ENCODE results near the gene C17orf100. TPM values are rescaled to one million over a fixed set of nuclear protein-coding genes. Genes with fewer than 3 reads are reported as not detected.
A peak's percentile ranks its signal among the peaks of the same experiment; 100 is the strongest.

The C17orf100 gene
- polyA plus RNA-seq, 2 of the 4 experiments (the other 2 are of a cell fraction), result 3.1 to 4.1 TPM

DNA sequence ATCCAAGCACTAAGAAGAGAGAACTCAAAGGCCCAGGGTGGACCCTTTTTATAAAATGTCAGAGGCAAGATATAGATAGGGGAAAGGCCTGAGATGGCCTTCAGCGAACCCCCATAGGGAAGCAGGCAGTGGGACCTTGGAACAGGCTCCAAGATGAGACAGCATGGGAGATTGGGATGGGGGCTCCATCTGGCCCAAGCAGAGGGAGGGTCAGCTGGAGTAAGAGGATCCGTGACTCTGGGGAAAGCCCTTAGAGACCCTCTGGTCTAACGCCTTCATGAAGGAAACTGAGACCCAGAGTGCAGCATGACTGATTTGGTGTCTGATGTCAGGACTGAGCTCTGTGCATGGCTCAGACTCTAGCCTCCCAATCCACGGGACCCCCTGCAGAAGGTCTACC, 30.8 kb downstream of the C17orf100 start (continued):
- TF ChIP-seq ESRRA (IDR thresholded peaks at IDR 0.05; ENCODE audit: borderline replicate concordance, low read length) (no peak), JUNB (IDR thresholded peaks at IDR 0.05) (no peak)

DNA sequence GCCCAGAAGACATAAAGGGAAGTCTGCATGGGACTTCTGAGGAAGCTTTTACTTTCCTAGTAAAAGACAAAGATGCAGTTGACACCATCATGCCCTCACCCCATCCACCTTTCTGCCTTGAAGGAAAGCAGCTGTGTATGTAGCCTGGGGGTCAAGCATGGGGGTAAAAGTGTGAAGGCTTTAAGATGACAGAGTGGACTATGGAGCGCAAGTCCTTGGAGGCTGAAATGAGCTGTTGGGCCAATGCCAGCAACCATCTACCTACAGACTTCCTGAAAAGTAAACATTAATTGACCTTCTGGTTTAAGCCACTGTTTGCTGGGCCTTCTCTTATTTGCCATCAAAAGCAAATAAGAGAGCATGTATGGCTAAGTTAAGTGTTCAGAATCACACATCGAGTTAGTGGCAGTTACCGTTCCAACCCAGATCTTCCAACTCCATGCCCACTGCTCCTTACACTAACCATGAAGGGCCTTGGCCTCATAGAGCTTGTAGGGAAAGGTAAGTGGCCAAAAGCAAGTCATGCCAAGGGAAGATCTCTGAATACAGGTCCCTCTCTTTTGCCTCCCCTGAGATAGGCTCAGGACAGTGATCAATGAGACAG, 31.6 kb downstream of the C17orf100 start:
- no peak for ATAC-seq
- no peak overlapping the region for H3K4me3 ChIP-seq
- ChIA-PET POLR2A (interaction anchor here (0.6 to 1.0 kb wide), 2 partner anchors 10 to 405 kb away, joined by 3 read pairs; no protein-coding TSS in a partner anchor), CTCF (interaction anchor here (1.0 to 4.4 kb wide), 13 partner anchors 8 to 338 kb away, joined by 3 to 35 read pairs (median 4); partner anchors contain the start of gene SLC13A5)
- WGBS (ENCODE audit: missing lambda C conversion rate), result 44% methylated on average over 3 of the region's 3 CpGs
- H3K4me1 ChIP-seq, result peaks cover 10% of the 10 kb centered on the region; the same call in 2 of the 3 replicates
- TF ChIP-seq RNF2 (IDR thresholded peaks at IDR 0.05; ENCODE audit: borderline replicate concordance, low read depth), result no peak
- TF ChIP-seq HOXA7 (CRISPR knock-in tag; IDR thresholded peaks at IDR 0.05), result no peak
- TF ChIP-seq TP53 (CRISPR knock-in tag; IDR thresholded peaks at IDR 0.05), result no peak
- TF ChIP-seq RCOR1 (IDR thresholded peaks at IDR 0.05; ENCODE audit: low read depth, low read length), result no peak
- no peak for TF ChIP-seq CBX2 (IDR thresholded peaks at IDR 0.05; ENCODE audit: borderline replicate concordance, low read depth)
- TF ChIP-seq, protein P1, sequence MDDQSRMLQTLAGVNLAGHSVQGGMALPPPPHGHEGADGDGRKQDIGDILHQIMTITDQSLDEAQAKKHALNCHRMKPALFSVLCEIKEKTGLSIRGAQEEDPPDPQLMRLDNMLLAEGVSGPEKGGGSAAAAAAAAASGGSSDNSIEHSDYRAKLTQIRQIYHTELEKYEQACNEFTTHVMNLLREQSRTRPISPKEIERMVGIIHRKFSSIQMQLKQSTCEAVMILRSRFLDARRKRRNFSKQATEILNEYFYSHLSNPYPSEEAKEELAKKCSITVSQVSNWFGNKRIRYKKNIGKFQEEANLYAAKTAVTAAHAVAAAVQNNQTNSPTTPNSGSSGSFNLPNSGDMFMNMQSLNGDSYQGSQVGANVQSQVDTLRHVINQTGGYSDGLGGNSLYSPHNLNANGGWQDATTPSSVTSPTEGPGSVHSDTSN (IDR thresholded peaks at IDR 0.05), result no peak
- TF ChIP-seq KDM5A (IDR thresholded peaks at IDR 0.05), result no peak
- TF ChIP-seq, protein P2, sequence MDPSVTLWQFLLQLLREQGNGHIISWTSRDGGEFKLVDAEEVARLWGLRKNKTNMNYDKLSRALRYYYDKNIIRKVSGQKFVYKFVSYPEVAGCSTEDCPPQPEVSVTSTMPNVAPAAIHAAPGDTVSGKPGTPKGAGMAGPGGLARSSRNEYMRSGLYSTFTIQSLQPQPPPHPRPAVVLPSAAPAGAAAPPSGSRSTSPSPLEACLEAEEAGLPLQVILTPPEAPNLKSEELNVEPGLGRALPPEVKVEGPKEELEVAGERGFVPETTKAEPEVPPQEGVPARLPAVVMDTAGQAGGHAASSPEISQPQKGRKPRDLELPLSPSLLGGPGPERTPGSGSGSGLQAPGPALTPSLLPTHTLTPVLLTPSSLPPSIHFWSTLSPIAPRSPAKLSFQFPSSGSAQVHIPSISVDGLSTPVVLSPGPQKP (IDR thresholded peaks at IDR 0.05; ENCODE audit: low read depth, low read length), result no peak
- TF ChIP-seq NR3C1 (IDR thresholded peaks at IDR 0.05), result no peak
- no peak for TF ChIP-seq MAZ (IDR thresholded peaks at IDR 0.05; ENCODE audit: borderline replicate concordance, low read depth, low read length)
- TF ChIP-seq KDM1A (IDR thresholded peaks at IDR 0.05; ENCODE audit: low read depth), result no peak
- no peak for TF ChIP-seq RAD21 (conservative IDR thresholded peaks at IDR 0.05 in 1 of 2, IDR thresholded peaks at IDR 0.05 in 1 of 2)
- TF ChIP-seq CEBPB (IDR thresholded peaks at IDR 0.05), result no peak
- no peaks in the 10 kb centered on the region for H3K9me3 ChIP-seq
- peak; percentile 23 for FAIRE-seq
- no peak overlapping the region for H3K27ac ChIP-seq
- DNase-seq (ENCODE audit: low read depth in 1 of 2, low spot score in 1 of 2), result no peak
- H3K4me2 ChIP-seq, result no peak overlapping the region

DNA sequence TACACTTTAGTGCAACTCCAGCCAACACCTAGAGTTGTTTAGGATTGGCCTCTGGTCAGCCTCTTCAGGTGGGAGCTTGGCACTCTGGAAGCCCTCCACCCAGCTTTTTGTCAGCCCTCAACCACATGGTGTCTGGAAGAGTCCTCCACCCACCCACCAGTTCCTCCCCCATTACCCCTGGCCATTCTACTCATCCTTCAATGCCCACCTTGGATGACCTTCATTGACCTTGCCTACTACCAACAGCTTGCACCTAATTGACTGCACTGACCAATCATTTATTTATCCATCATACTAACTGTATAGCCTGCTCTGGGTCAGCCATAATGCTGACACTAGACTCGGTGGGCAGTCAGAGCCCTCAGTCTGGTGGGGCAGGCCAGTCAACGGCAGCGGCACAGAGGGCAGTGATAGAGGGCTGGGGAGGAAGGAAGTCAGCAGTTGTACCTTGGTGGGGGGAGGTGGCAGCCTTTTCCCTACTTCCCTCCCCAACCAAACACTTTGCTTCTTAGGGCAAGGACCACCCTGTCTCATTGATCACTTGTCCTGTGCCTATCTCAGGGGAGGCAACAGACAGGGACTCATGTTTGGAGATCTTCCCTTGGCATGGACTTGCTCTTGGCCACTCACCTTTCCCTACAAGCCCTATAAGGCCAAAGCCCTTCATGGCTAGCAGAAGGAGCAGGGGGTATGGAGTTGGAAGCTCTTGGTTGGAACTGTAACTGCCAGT, 32.3 kb downstream of the C17orf100 start:
- peaks cover 6% of the 10 kb centered on the region; the same call in 2 of the 3 replicates for H3K4me1 ChIP-seq
- POLR2A ChIA-PET, result interaction anchor here (0.6 to 1.0 kb wide), 2 partner anchors 11 to 406 kb away, joined by 3 read pairs; no protein-coding TSS in a partner anchor
- H3K4me3 ChIP-seq, result no peak overlapping the region
- ATAC-seq (no peak), FAIRE-seq (no peak), DNase-seq (ENCODE audit: low read depth in 1 of 2, low spot score in 1 of 2) (no peak)
- no peak overlapping the region for H3K27ac ChIP-seq
- WGBS (ENCODE audit: missing lambda C conversion rate), result 61% methylated on average over 3 of the region's 3 CpGs
- H3K9me3 ChIP-seq, result no peaks in the 10 kb centered on the region
- CTCF ChIA-PET, result interaction anchor here (1.0 to 4.4 kb wide), 10 partner anchors 10 to 337 kb away, joined by 3 to 35 read pairs (median 4); partner anchors contain the start of gene SLC13A5
- no peak overlapping the region for H3K4me2 ChIP-seq
- TF ChIP-seq CEBPB (IDR thresholded peaks at IDR 0.05), result no peak
- TF ChIP-seq, protein P3, sequence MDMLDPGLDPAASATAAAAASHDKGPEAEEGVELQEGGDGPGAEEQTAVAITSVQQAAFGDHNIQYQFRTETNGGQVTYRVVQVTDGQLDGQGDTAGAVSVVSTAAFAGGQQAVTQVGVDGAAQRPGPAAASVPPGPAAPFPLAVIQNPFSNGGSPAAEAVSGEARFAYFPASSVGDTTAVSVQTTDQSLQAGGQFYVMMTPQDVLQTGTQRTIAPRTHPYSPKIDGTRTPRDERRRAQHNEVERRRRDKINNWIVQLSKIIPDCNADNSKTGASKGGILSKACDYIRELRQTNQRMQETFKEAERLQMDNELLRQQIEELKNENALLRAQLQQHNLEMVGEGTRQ (IDR thresholded peaks at IDR 0.05), result no peak
- no peak for TF ChIP-seq RCOR1 (IDR thresholded peaks at IDR 0.05; ENCODE audit: low read depth, low read length)
- no peak for TF ChIP-seq CBX8 (IDR thresholded peaks at IDR 0.05)
- TF ChIP-seq POLR2AphosphoS2 (conservative IDR thresholded peaks at IDR 0.05; ENCODE audit: low read length), result no peak
- no peak for TF ChIP-seq FOSB (CRISPR knock-in tag; IDR thresholded peaks at IDR 0.05)
- TF ChIP-seq, protein P4, sequence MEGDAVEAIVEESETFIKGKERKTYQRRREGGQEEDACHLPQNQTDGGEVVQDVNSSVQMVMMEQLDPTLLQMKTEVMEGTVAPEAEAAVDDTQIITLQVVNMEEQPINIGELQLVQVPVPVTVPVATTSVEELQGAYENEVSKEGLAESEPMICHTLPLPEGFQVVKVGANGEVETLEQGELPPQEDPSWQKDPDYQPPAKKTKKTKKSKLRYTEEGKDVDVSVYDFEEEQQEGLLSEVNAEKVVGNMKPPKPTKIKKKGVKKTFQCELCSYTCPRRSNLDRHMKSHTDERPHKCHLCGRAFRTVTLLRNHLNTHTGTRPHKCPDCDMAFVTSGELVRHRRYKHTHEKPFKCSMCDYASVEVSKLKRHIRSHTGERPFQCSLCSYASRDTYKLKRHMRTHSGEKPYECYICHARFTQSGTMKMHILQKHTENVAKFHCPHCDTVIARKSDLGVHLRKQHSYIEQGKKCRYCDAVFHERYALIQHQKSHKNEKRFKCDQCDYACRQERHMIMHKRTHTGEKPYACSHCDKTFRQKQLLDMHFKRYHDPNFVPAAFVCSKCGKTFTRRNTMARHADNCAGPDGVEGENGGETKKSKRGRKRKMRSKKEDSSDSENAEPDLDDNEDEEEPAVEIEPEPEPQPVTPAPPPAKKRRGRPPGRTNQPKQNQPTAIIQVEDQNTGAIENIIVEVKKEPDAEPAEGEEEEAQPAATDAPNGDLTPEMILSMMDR (IDR thresholded peaks at IDR 0.05), result no peak
- no peak for TF ChIP-seq BHLHE40 (IDR thresholded peaks at IDR 0.05; ENCODE audit: low read depth, low read length)
- TF ChIP-seq RAD21 (conservative IDR thresholded peaks at IDR 0.05 in 1 of 2, IDR thresholded peaks at IDR 0.05 in 1 of 2), result no peak
- no peak for TF ChIP-seq HOXA7 (CRISPR knock-in tag; IDR thresholded peaks at IDR 0.05)
- no peak for TF ChIP-seq CBX2 (IDR thresholded peaks at IDR 0.05; ENCODE audit: borderline replicate concordance, low read depth)
- TF ChIP-seq, protein P5, sequence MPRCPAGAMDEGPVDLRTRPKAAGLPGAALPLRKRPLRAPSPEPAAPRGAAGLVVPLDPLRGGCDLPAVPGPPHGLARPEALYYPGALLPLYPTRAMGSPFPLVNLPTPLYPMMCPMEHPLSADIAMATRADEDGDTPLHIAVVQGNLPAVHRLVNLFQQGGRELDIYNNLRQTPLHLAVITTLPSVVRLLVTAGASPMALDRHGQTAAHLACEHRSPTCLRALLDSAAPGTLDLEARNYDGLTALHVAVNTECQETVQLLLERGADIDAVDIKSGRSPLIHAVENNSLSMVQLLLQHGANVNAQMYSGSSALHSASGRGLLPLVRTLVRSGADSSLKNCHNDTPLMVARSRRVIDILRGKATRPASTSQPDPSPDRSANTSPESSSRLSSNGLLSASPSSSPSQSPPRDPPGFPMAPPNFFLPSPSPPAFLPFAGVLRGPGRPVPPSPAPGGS (IDR thresholded peaks at IDR 0.05), result no peak
